H9 (cell line): ENCODE measurements around the gene LRRC7. TPM values are rescaled to one million over a fixed set of nuclear protein-coding genes. Genes with fewer than 3 reads are reported as not detected.

Experiments used
- DNase-seq: peaks from one replicate; pipeline ENCODE4 v3.0.0-alpha.2; 2017
- H2AFZ ChIP-seq: one replicate; pipeline ENCODE4 v1.6.1; 2013; ENCODE audit warnings: mild to moderate bottlenecking, low read length, control low read depth, moderate library complexity
- H2AK5ac ChIP-seq: 2 replicates; pipeline ENCODE4 v1.6.1; 2013; ENCODE audit warnings: low read length, control low read depth, mixed read lengths; ENCODE audit not compliant: insufficient read length
- H2BK120ac ChIP-seq: one replicate; pipeline ENCODE4 v1.6.1; 2013; ENCODE audit warnings: low read depth, mild to moderate bottlenecking, low read length, control low read depth, inconsistent platforms; ENCODE audit not compliant: poor library complexity, severe bottlenecking
- H2BK12ac ChIP-seq: 2 replicates; pipeline ENCODE4 v1.6.1; 2013; ENCODE audit warnings: low read length, control low read depth, mixed read lengths, low read depth; ENCODE audit not compliant: insufficient read length
- H2BK15ac ChIP-seq: 2 replicates; pipeline ENCODE4 v1.6.1; 2013; ENCODE audit warnings: low read depth, low read length, control low read depth
- H2BK20ac ChIP-seq: one replicate; pipeline ENCODE4 v1.6.1; 2013; ENCODE audit warnings: low read depth, mild to moderate bottlenecking, low read length, control low read depth, inconsistent platforms; ENCODE audit not compliant: poor library complexity, severe bottlenecking
- H2BK5ac ChIP-seq: 2 replicates; pipeline ENCODE4 v1.6.1; 2013; ENCODE audit warnings: low read length, control low read depth, mixed read lengths; ENCODE audit not compliant: insufficient read length
- H3K14ac ChIP-seq: 2 replicates; pipeline ENCODE4 v1.6.1; 2013; ENCODE audit warnings: low read length, control low read depth; ENCODE audit not compliant: insufficient read depth
- H3K18ac ChIP-seq: 2 replicates; pipeline ENCODE4 v1.6.1; 2013; ENCODE audit warnings: low read depth, mild to moderate bottlenecking, mixed read lengths, low read length, control low read depth; ENCODE audit not compliant: insufficient read length
- H3K23ac ChIP-seq: 2 replicates; pipeline ENCODE4 v1.6.1; 2013; ENCODE audit warnings: low read length, control low read depth, mixed read lengths, low read depth; ENCODE audit not compliant: insufficient read length
- H3K23me2 ChIP-seq: 2 replicates; pipeline ENCODE4 v1.6.1; 2013; ENCODE audit warnings: low read depth, mild to moderate bottlenecking, mixed read lengths, low read length, control low read depth; ENCODE audit not compliant: insufficient read length, poor library complexity, severe bottlenecking
- H3K27ac ChIP-seq: 2 replicates; pipeline ENCODE4 v1.5.1; 2013; ENCODE audit warnings: low read length, control low read depth, mixed read lengths, low read depth; ENCODE audit not compliant: insufficient read length
- H3K27me3 ChIP-seq: 2 replicates; pipeline ENCODE4 v1.6.1; 2013; ENCODE audit warnings: low read length, control low read depth, inconsistent platforms; ENCODE audit not compliant: insufficient read depth
- H3K4ac ChIP-seq: 2 replicates; pipeline ENCODE4 v1.6.1; 2013; ENCODE audit warnings: low read depth, mild to moderate bottlenecking, control low read depth, inconsistent platforms, low read length, moderate library complexity
- H3K4me1 ChIP-seq: 2 replicates; pipeline ENCODE4 v1.6.1; 2013; ENCODE audit warnings: low read length, control low read depth, inconsistent platforms; ENCODE audit not compliant: insufficient read depth
- H3K4me2 ChIP-seq: 2 replicates; pipeline ENCODE4 v1.6.1; 2013; ENCODE audit warnings: low read length, control low read depth, mixed read lengths; ENCODE audit not compliant: insufficient read length, insufficient read depth
- H3K56ac ChIP-seq: 2 replicates; pipeline ENCODE4 v1.6.1; 2013; ENCODE audit warnings: low read depth, mild to moderate bottlenecking, mixed read lengths, low read length, control low read depth; ENCODE audit not compliant: insufficient read length
- H3K79me1 ChIP-seq: 2 replicates; pipeline ENCODE4 v1.6.1; 2013; ENCODE audit warnings: low read depth, mild to moderate bottlenecking, moderate library complexity, low read length, control low read depth, inconsistent platforms; ENCODE audit not compliant: insufficient read depth, poor library complexity, severe bottlenecking
- H3K79me2 ChIP-seq: 2 replicates; pipeline ENCODE4 v1.6.1; 2013; ENCODE audit warnings: low read length, control low read depth, inconsistent platforms; ENCODE audit not compliant: insufficient read depth
- H3K9ac ChIP-seq: 2 replicates; pipeline ENCODE4 v1.6.1; 2013; ENCODE audit warnings: low read length, control low read depth, mixed read lengths; ENCODE audit not compliant: insufficient read length; ENCODE audit errors: extremely low read depth
- H3K9me3 ChIP-seq: one replicate; pipeline ENCODE4 v1.6.1; 2013; ENCODE audit warnings: low read depth, low read length, inconsistent platforms; ENCODE audit not compliant: control insufficient read depth
- H3T11ph ChIP-seq: one replicate; pipeline ENCODE4 v1.6.1; 2013; ENCODE audit warnings: mild to moderate bottlenecking, low read length, control low read depth, inconsistent platforms
- H4K20me1 ChIP-seq: one replicate; pipeline ENCODE4 v1.6.1; 2013; ENCODE audit not compliant: control insufficient read depth, insufficient read length, insufficient read depth
- H4K5ac ChIP-seq: 2 replicates; pipeline ENCODE4 v1.6.1; 2013; ENCODE audit warnings: low read depth, mild to moderate bottlenecking, mixed read lengths, low read length, control low read depth; ENCODE audit not compliant: insufficient read length
- H4K8ac ChIP-seq: replicated peaks from 2 replicates; pipeline ENCODE4 v1.6.1; 2013; ENCODE audit warnings: low read length, control low read depth, mixed read lengths, low read depth; ENCODE audit not compliant: insufficient read length
- H4K91ac ChIP-seq: 2 replicates; pipeline ENCODE4 v1.6.1; 2013; ENCODE audit warnings: low read depth, mild to moderate bottlenecking, moderate library complexity, mixed read lengths, low read length, control low read depth; ENCODE audit not compliant: insufficient read length
- H3K27ac Mint-ChIP-seq, 3 experiments: 2 replicates in 2 of 3; 3 replicates in 1 of 3; pipeline ENCODE4 v1.8.0; 2020 to 2021; ENCODE audit warnings: mixed read lengths in 3 of 3, mild to moderate bottlenecking in 1 of 3, moderate library complexity in 1 of 3
- H3K27me3 Mint-ChIP-seq: 2 replicates; pipeline ENCODE4 v1.8.0; 2021; ENCODE audit warnings: low read depth, mild to moderate bottlenecking, moderate library complexity, mixed read lengths
- H3K36me3 Mint-ChIP-seq, 3 experiments: 2 replicates in 2 of 3; 3 replicates in 1 of 3; pipeline ENCODE4 v1.8.0; 2020 to 2021; ENCODE audit warnings: low read depth in 3 of 3, mixed read lengths in 3 of 3; ENCODE audit not compliant: insufficient read depth in 1 of 3
- H3K4me1 Mint-ChIP-seq, 2 experiments: 2 replicates each; pipeline ENCODE4 v1.8.0; 2020; ENCODE audit warnings: mixed read lengths in 2 of 2
- H3K4me3 Mint-ChIP-seq, 2 experiments: 2 replicates in 1 of 2; 3 replicates in 1 of 2; pipeline ENCODE4 v1.8.0; 2020 to 2021; ENCODE audit warnings: mild to moderate bottlenecking in 2 of 2, mixed read lengths in 2 of 2, moderate library complexity in 1 of 2
- H3K9me3 Mint-ChIP-seq, 2 experiments: 2 replicates in 1 of 2; 3 replicates in 1 of 2; pipeline ENCODE4 v1.8.0; 2020; ENCODE audit warnings: mild to moderate bottlenecking in 2 of 2, mixed read lengths in 2 of 2, moderate library complexity in 1 of 2
- CTCF ChIP-seq: fragments of 200-600 bp; sonication (generic); conservative IDR thresholded peaks from 3 replicates; pipeline ENCODE4 v1.8.0; 2021; ENCODE audit warnings: antibody characterized with exemption, mild to moderate bottlenecking
- total RNA-seq: library from RNA; stranded (reverse); gene quantifications from 2 replicates; pipeline ENCODE4 v1.2.1, GENCODE V29; 2021

Gene LRRC7
- total RNA-seq, 1 experiment from 2014 or later, result not detected

DNA sequence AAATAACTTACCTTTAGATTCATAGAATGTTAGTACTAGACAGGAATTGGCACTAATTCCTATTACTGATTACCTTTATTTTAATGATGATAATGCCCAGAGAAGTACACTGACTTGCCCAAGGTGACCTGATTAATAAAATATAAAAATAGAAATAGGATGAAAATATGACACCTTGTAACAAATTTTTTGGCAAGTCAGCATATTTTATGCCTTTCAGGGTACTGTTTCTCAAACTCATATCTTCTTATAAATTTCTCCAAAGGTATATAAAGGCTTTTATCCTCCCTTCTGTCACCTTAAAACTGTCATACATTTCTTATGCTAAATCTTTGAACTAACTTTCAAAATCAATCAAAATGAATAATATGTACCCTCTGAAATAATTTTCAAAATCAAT lies 466.2 kb downstream of the LRRC7 start:
- Histone ChIP-seq H3T11ph (no peak overlapping the region), H3K27me3 (no peaks in the 10 kb centered on the region), H4K5ac (no peak overlapping the region), H3K79me2 (no peaks in the 10 kb centered on the region), H2BK5ac (no peak overlapping the region), H3K56ac (no peak overlapping the region), H2BK15ac (no peak overlapping the region), H3K4ac (no peak overlapping the region), H4K20me1 (no peaks in the 10 kb centered on the region), H3K23ac (no peak overlapping the region), H3K27ac (no peak overlapping the region), H2BK12ac (no peak overlapping the region), H3K18ac (no peak overlapping the region), H3K14ac (no peak overlapping the region), H2BK120ac (no peak overlapping the region), H3K9me3 (no peaks in the 10 kb centered on the region), H2BK20ac (no peak overlapping the region), H2AFZ (no peak overlapping the region), H3K79me1 (no peaks in the 10 kb centered on the region), H3K9ac (no peak overlapping the region), H4K91ac (no peak overlapping the region), H2AK5ac (no peak overlapping the region), H3K4me2 (no peak overlapping the region), H3K4me1 (no peaks in the 10 kb centered on the region), H3K23me2 (no peaks in the 10 kb centered on the region), H4K8ac (no peak overlapping the region)
- no peak for TF ChIP-seq CTCF
- Mint-ChIP-seq H3K27ac (no peak overlapping the region; a peak in 1 of 7 replicates), H3K4me1 (peaks cover 8 to 17% of the 10 kb centered on the region in 2 experiments), H3K4me3 (no peak overlapping the region; a peak in 1 of 5 replicates), H3K9me3 (no peaks in the 10 kb centered on the region), H3K36me3 (no peaks in the 10 kb centered on the region), H3K27me3 (no peaks in the 10 kb centered on the region)
- no peak for DNase-seq
